Smooth muscle cell (in vitro differentiated cells): Measurements from ENCODE around the gene SNRPB2. TPM values are rescaled to one million over a fixed set of nuclear protein-coding genes. Genes with fewer than 3 reads are reported as not detected.
A peak's percentile ranks its signal among the peaks of the same experiment; 100 is the strongest.

ENCODE experiments used
- DNase-seq: peaks from one replicate; lab custom pipeline; 2025; ENCODE audit not compliant: unreplicated experiment; lab: John Stamatoyannopoulos, UW
- H2AFZ ChIP-seq: fragments of 200-600 bp; sonication (generic); 2 replicates; pipeline ENCODE4 v1.6.0; 2016; ENCODE audit warnings: antibody characterized with exemption, low read depth, mild to moderate bottlenecking
- H3F3A ChIP-seq: fragments of 200-600 bp; sonication (generic); 2 replicates; pipeline ENCODE4 v1.6.0; 2017; ENCODE audit warnings: antibody characterized with exemption, low read depth
- H3K27ac ChIP-seq: fragments of 200-600 bp; sonication (generic); 2 replicates; pipeline ENCODE4 v1.5.1; 2016; ENCODE audit warnings: low read depth, mild to moderate bottlenecking
- H3K27me3 ChIP-seq: fragments of 200-600 bp; sonication (generic); 2 replicates; pipeline ENCODE4 v1.6.1; 2016; ENCODE audit warnings: low read depth, mild to moderate bottlenecking
- H3K36me3 ChIP-seq: fragments of 200-600 bp; sonication (generic); 2 replicates; pipeline ENCODE4 v1.5.1; 2016; ENCODE audit warnings: low read depth
- H3K4me1 ChIP-seq: fragments of 200-600 bp; sonication (generic); 2 replicates; pipeline ENCODE4 v1.5.1; 2016; ENCODE audit warnings: low read depth
- H3K4me2 ChIP-seq: fragments of 200-600 bp; sonication (generic); 2 replicates; pipeline ENCODE4 v1.6.0; 2016; ENCODE audit warnings: mild to moderate bottlenecking
- H3K4me3 ChIP-seq: fragments of 200-600 bp; sonication (generic); 2 replicates; pipeline ENCODE4 v1.5.1; 2016; ENCODE audit warnings: mild to moderate bottlenecking
- H3K79me2 ChIP-seq: fragments of 200-600 bp; sonication (generic); 2 replicates; pipeline ENCODE4 v1.6.0; 2016; ENCODE audit warnings: low read depth, mild to moderate bottlenecking
- H3K9ac ChIP-seq: fragments of 200-600 bp; sonication (generic); 2 replicates; pipeline ENCODE4 v1.6.0; 2016; ENCODE audit warnings: low read depth
- H3K9me3 ChIP-seq: fragments of 200-600 bp; sonication (generic); replicated peaks from 2 replicates; pipeline ENCODE4 v1.5.1; 2016; ENCODE audit warnings: low read depth
- H4K20me1 ChIP-seq: fragments of 200-600 bp; sonication (generic); 2 replicates; pipeline ENCODE4 v1.6.0; 2016; ENCODE audit warnings: low read depth
- WGBS: methylation state at CpG from one replicate; pipeline ENCODE4 v1.1.7; 2016; ENCODE audit warnings: low lambda C conversion rate; 5-methylcytosine and 5-hydroxymethylcytosine counted together
- polyA plus RNA-seq: library from polyadenylated mRNA; unstranded; fragments of >200 nt; fragmentation: Nextera tagmentation; extraction: Ambion mirVana; gene quantifications from 2 replicates; pipeline ENCODE4 v1.2.1, GENCODE V29; 2016
- total RNA-seq: library from RNA; depleted of rRNA; stranded (reverse); fragments of >200 nt; gene quantifications from 2 replicates; pipeline ENCODE4 v1.2.3, GENCODE V29; 2014
- TF ChIP-seq, protein P1 (sequence below): fragments of 200-600 bp; sonication (generic); IDR thresholded peaks from 2 replicates; pipeline ENCODE4 v1.5.1; 2017; ENCODE audit warnings: borderline replicate concordance, mild to moderate bottlenecking, antibody characterized with exemption; ENCODE audit not compliant: insufficient read depth, poor library complexity, severe bottlenecking

SNRPB2 gene
- total and polyA plus RNA-seq, 2 experiments from 2014 or later = 87.6 to 105 TPM

DNA sequence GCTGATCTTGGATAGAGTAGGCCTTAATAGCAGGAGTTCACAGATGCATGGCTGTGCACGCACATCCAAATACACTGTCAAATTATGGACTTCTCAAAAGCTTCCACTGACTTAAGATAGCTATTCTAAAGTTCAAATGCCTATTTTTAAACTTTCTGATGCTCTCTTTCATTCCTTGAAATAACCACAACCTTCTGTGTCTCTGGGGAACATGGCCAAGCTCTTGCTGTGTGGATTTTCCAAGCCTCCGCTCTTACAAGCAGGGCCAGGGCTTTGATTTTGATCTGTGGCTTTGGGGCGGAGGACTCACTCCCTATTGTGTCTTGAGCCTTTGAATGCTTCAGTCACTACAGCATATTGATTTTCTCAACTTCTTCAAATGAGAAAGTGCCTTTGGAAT lies 35.7 kb upstream of the SNRPB2 start:
- WGBS = 82% methylated on average over 3 of the region's 3 CpGs
- DNase-seq = no peak

DNA sequence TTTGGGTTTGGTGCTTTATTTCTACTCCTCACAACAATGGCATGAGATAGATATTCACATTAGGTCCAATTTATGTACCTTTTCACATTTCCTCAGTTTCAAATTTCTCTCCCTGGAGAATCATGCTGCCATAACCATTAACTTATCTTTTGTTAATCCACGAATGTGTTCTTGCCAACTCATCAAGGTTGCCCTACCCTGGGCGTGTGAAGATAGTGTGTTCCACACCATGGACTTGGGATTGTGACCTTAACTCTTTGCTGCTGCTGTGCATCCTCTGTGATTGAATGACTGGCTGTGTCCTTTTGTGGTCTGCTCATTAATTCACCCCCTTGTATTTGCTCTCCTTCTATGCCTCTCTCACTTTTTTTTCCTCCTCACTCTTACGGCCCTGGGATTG lies 34.2 kb upstream of the SNRPB2 start:
- Histone ChIP-seq H2AFZ (no peak overlapping the region), H3K9ac (no peak overlapping the region), H4K20me1 (no peaks in the 10 kb centered on the region), H3K9me3 (no peaks in the 10 kb centered on the region), H3K4me2 (no peak overlapping the region), H3F3A (no peaks in the 10 kb centered on the region), H3K79me2 (no peaks in the 10 kb centered on the region), H3K4me1 (no peaks in the 10 kb centered on the region), H3K36me3 (no peaks in the 10 kb centered on the region), H3K27ac (no peak overlapping the region), H3K4me3 (no peak overlapping the region), H3K27me3 (no peaks in the 10 kb centered on the region)
- WGBS = 92% methylated on average over 3 of the region's 3 CpGs
- TF ChIP-seq, protein P1, sequence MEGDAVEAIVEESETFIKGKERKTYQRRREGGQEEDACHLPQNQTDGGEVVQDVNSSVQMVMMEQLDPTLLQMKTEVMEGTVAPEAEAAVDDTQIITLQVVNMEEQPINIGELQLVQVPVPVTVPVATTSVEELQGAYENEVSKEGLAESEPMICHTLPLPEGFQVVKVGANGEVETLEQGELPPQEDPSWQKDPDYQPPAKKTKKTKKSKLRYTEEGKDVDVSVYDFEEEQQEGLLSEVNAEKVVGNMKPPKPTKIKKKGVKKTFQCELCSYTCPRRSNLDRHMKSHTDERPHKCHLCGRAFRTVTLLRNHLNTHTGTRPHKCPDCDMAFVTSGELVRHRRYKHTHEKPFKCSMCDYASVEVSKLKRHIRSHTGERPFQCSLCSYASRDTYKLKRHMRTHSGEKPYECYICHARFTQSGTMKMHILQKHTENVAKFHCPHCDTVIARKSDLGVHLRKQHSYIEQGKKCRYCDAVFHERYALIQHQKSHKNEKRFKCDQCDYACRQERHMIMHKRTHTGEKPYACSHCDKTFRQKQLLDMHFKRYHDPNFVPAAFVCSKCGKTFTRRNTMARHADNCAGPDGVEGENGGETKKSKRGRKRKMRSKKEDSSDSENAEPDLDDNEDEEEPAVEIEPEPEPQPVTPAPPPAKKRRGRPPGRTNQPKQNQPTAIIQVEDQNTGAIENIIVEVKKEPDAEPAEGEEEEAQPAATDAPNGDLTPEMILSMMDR = no peak
- no peak for DNase-seq

More for the DNA sequence above, 35.7 kb upstream of the SNRPB2 start:
- Histone ChIP-seq H3K4me1 (no peaks in the 10 kb centered on the region), H3K9ac (no peak overlapping the region), H3K27ac (no peak overlapping the region), H3K79me2 (no peaks in the 10 kb centered on the region), H3K4me2 (no peak overlapping the region), H2AFZ (no peak overlapping the region), H4K20me1 (no peaks in the 10 kb centered on the region), H3K4me3 (no peak overlapping the region), H3K9me3 (no peaks in the 10 kb centered on the region), H3K27me3 (no peaks in the 10 kb centered on the region), H3K36me3 (no peaks in the 10 kb centered on the region), H3F3A (no peaks in the 10 kb centered on the region)
- TF ChIP-seq, protein P1 = no peak

DNA sequence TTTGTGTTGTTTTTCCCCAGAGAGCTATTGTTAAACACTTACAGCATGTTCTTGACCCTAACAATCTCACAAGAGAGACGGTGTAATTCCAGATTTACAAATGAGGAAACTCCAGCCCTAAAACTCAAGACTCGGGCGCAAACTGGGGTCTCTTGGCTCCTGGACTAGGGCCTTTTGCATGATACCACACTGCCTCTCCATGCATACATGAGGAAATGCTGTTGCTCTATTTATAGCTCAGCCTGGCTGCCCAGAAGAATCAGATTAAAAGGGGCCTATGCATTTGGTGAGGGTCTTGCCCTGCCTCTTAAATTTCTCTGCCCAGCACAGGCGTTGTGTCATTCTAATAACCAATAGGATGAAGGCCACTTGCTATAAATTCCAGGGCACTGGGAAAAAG lies 30.5 kb upstream of the SNRPB2 start:
- no peak for DNase-seq
- no peaks in the 10 kb centered on the region for H4K20me1 ChIP-seq
- no peak overlapping the region for H3K27ac ChIP-seq
- no peak overlapping the region for H3K4me2 ChIP-seq
- WGBS = 89% methylated on average over 4 of the region's 4 CpGs
- H3K79me2 ChIP-seq = no peaks in the 10 kb centered on the region
- H3K4me1 ChIP-seq = no peaks in the 10 kb centered on the region
- TF ChIP-seq, protein P1 = no peak
- no peaks in the 10 kb centered on the region for H3F3A ChIP-seq
- no peak overlapping the region for H3K4me3 ChIP-seq
- no peaks in the 10 kb centered on the region for H3K9me3 ChIP-seq
- H2AFZ ChIP-seq = peak overlapping the region; percentile 58
- no peaks in the 10 kb centered on the region for H3K36me3 ChIP-seq
- H3K9ac ChIP-seq = no peak overlapping the region
- H3K27me3 ChIP-seq = no peaks in the 10 kb centered on the region

DNA sequence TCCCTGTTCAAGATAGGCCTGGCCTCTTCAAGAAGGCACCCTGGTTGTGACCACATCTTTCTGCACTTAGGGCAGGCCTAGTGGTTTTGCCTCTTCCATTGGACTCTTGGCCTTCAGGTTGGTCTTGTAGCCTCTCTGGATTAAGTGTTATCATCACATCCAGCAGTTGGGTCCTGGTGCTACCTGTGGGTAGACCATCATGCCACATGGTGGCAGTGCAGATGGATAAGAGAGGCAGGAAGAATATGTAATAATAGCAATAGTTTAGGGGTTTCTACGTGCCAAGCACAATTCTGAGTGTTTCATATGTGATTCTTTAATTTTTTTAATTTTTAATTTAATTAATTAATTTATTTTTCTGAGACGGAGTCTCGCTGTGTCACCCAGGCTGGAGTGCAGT lies 28.5 kb upstream of the SNRPB2 start:
- 88% methylated on average over 3 of the region's 3 CpGs for WGBS
- TF ChIP-seq, protein P1 = peak; percentile 5
- H3K4me3 ChIP-seq = no peak overlapping the region
- H3K9me3 ChIP-seq = no peaks in the 10 kb centered on the region
- H4K20me1 ChIP-seq = no peaks in the 10 kb centered on the region
- no peak for DNase-seq
- no peaks in the 10 kb centered on the region for H3K4me1 ChIP-seq
- no peak overlapping the region for H2AFZ ChIP-seq
- H3K27ac ChIP-seq = no peak overlapping the region
- no peak overlapping the region for H3K4me2 ChIP-seq
- H3F3A ChIP-seq = no peaks in the 10 kb centered on the region
- no peaks in the 10 kb centered on the region for H3K36me3 ChIP-seq
- H3K27me3 ChIP-seq = no peaks in the 10 kb centered on the region
- H3K79me2 ChIP-seq = no peaks in the 10 kb centered on the region
- H3K9ac ChIP-seq = no peak overlapping the region
